HG03558 (cell line): Measurements from ENCODE around the gene VDAC2.
"Not testable (repeated sequence)": the region's sequence is repeated elsewhere in the genome, so short reads cannot be mapped to it uniquely, and the experiment has no call there.

Experiments
- ATAC-seq: cut with Tn5 transposase; IDR thresholded peaks from one replicate; pipeline ENCODE4 v1.9.1; 2021; ENCODE audit warnings: moderate number of reproducible peaks; ENCODE audit not compliant: unreplicated experiment; ENCODE audit errors: extremely low read depth

The VDAC2 gene, protein sequence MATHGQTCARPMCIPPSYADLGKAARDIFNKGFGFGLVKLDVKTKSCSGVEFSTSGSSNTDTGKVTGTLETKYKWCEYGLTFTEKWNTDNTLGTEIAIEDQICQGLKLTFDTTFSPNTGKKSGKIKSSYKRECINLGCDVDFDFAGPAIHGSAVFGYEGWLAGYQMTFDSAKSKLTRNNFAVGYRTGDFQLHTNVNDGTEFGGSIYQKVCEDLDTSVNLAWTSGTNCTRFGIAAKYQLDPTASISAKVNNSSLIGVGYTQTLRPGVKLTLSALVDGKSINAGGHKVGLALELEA

GRCh38 chr10:75210282-75211006 lies at the start of gene VDAC2:
Gene VDAC2, plus strand, starts transcription at chr10:75210796. Its CDS starts 363 bp downstream, at chr10:75211159.
- ATAC-seq = peak; percentile 79

DNA sequence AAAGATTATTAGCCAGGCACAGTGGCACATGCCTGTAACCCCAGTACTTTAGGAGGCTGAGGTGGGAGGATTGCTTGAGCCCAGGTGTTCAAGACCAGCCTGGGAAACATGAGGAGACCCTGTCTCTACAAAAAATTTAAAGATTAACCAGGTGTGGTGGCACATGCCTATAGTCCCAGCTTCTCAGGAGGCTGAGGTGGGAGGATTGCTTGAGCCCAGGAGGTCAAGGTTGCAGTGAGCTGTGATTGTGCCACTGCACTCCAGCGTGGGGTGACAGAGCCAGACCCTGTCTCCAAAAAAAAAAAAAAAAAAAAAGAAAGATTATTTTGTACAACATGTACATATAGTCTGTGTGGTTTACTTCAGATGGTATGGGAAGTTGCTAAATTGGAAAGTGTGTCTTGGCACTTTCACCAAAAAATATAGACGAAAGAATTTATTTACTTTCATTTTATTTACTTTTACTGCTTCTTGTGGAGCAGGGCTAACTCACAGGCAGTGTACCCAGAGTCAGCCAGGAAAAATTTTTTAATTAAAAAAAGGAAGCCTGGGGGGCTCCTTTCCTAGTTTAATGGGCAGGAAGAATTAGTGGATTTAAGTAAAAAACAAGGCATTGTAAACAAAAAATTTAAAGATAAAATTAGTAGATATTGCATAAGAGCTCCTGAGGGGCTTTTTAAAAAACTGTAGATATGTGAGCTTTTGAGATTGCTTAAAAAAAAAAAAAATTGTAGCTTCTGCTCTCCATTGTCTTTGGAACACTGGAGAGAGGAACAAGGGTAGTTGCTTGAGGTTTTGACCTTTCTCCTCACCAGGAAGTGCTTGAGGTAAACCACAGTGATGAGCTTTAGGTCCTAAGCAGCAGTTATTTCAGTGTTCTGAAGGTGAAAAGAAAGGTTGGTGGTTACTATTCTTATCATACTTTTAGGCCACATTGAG lies 44.6 kb upstream of the VDAC2 start:
- ATAC-seq = peak; percentile 83

DNA sequence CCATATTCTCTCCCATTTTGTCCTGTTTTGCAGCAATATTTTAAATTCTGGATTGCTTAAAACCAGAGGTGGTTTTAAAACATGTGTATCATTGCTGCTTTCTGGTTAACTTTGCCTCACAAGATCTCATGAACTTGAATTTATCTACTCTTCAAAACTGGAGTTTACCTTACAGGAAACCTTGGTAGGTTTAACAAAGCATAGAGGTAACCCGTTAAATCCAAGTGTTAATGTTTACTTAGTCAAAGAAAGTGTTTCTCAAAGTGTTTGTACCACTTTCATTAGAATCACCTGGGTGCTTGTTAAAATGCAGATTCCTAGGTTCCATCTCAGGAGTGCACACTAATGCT lies 44.0 kb upstream of the VDAC2 start:
- ATAC-seq = peak; percentile 13

DNA sequence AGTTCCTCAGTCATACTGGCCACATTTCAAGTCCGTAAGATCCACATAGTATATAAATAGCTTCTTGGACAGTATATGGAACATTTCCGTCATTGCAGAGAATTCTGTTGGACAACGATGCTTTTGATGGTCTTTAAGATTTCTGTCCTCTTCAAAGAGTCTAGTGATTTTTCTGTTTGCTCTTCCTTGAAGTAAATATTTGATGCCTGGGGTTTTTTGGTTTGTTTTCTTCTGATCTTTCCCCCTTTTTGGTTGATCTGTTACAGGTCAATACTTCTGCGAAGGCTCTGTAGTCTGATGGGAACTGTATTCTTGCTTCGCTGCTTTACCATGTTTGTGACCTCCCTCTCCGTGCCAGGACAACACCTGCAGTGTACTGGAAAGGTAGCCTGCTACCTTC lies 42.3 kb upstream of the VDAC2 start:
- ATAC-seq = no peak

GRCh38 chr10:75170215-75170614 lies 40.4 kb upstream of the VDAC2 start:
- no peak for ATAC-seq

DNA sequence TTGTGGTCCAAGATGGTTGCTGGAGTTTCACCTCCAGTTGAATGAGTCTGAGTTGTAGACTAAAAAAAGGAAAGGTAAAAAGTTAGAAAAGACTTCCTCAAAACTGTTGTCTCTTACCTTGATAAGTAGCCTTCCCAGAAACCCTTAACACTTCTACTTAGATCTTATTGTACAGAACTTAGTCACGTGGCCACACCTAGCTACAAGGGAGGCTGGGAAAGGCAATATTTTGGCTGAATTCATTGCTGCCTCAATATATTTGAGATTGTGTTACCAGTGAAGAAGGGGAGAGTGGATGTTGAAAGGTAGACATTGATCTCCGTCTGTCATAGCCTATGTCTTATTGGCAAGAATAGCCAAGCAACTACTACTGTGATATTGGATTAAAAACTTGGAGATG lies 35.5 kb upstream of the VDAC2 start:
- ATAC-seq = no peak

DNA sequence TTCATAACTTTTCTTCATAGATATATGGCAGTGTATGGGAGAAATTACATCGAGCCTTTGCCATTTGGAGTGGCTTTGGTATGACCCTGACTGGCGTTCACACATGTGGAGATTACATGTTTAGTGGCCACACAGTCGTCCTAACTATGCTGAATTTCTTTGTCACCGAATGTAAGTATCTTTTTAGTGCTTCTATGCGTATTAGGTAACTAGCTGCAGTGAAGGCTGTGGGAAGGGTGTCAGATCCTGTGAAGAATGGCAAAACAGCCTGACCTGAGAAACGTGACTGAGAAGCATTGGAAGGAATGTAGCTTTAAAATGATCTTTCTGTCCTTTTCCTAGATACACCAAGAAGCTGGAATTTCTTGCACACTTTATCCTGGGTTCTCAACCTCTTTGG lies 34.5 kb upstream of the VDAC2 start:
- no peak for ATAC-seq

GRCh38 chr10:75176736-75177135 lies 33.9 kb upstream of the VDAC2 start:
- no peak for ATAC-seq

DNA sequence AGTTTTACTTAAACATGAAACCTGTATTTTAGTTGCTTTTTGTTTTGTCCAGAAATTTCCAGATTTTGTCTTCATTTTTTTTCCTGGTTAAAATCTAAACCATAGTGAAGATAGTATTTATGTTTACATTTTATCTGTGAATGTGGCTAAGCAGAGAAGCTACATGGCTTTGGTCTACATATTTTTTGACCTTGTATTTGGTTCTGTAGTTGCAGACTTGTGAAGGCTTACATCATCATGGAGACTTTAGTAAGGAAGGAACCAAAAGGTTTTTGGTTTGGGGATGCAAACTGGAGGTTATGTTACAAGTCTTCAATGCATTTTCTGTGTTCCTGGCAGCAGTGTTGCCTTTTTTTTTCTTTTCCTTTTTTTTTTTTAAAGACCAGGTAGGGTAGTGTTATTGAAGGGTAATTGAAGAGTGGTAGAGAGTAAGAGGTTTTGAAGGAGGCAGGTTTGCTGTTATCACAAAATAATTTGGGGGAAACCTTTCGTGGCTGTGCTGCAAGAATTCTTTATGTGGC lies 30.9 kb upstream of the VDAC2 start:
- no peak for ATAC-seq

GRCh38 chr10:75180592-75180991 lies 30.0 kb upstream of the VDAC2 start:
- ATAC-seq = no peak

DNA sequence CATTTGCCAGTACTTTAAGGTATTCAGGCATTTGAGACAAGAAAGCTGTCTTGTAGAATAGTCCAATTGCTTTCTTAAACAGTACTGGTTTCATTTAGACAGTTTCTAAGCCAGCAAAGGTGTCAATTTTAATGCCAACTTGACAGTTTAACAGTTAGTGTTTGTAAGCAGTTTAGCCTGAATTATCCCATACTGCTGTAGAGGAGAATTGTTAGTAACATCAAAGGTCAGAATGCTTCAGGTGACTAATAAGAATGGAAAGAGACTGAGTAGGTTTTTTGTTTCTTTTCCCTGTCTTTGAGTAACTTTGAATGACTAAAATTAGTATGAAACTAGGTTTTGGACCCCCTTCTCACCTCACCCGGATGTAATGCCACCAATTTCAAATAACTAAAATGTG lies 29.5 kb upstream of the VDAC2 start:
- ATAC-seq = no peak

GRCh38 chr10:75186310-75186709 lies 24.3 kb upstream of the VDAC2 start:
- ATAC-seq = no peak

GRCh38 chr10:75187961-75188426 lies 22.6 kb upstream of the VDAC2 start:
- ATAC-seq = no peak

GRCh38 chr10:75188522-75188921 lies 22.1 kb upstream of the VDAC2 start:
- not testable (repeated sequence) for ATAC-seq

- no peak for ATAC-seq
These were observed 21.1 kb upstream of the VDAC2 start for GRCh38 chr10:75189266-75190096.

- no peak for ATAC-seq
These were observed 18.6 kb upstream of the VDAC2 start for GRCh38 chr10:75191821-75192568.

DNA sequence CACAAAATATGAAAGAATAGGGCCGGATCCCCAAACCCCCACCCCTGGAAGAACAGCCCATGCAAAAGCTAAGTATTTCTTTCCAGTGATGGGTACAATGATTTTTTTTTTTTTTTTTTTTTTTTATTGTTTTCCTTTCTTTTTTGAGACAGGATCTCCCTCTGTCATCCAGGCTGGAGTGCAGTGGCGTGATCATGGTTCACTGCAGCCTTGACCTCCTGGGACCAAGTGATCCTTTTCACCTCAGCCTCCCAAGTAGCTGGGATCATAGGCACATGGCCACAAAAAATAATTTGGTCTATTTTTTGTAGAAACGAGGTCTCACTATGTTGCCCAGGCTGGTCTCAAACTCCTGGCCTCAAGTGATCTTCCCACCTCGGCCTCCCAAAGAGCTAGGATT lies 16.0 kb upstream of the VDAC2 start:
- ATAC-seq = not testable (repeated sequence)

DNA sequence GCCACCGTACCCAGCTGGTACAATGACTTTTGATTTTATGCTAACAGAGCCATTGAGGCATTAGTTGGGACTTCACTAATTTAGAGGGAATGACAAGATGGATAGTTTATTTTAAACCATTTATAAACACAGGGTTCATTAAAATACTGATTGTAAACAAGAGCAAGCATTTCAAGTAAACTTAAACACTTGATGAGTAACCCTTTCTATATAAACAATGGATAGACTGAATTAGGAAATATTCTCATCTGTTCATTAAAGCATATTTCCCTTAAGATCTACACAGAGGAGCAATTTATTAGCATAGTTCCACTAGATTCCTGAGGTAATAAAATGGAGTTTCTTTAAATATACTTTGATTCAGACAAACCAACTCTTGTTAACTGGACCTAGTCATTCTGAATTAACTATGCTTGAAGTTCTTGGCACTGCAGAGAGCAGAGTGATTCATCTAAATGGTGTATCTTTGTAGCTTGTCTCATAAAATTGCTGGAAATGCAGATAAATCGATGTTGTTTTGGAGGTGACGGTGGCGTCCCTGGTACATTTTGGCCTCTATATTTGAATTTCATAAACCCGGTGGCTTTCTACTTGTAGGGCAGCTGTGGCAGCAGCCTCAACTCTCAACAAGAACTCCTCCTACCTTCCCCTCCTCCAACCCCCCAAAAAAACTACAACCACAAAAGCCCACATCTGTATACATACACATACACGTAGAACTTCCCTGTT lies 15.4 kb upstream of the VDAC2 start:
- ATAC-seq = no peak
